Adrenal gland (tissue), 5 donors: ENCODE measurements around the gene PDZD7.

Experiments
- POLR2A ChIP-seq, 2 donors: fragments of 450-650 bp; IDR thresholded peaks; one replicate each; pipeline ENCODE4 v1.6.1; 2017; ENCODE audit warnings: antibody characterized with exemption in 2 of 2, mild to moderate bottlenecking in 2 of 2, moderate library complexity in 1 of 2
- TF ChIP-seq, protein P1 (sequence below), 6 experiments: fragments of 450-650 bp in 4 of 6; fragments of 200-600 bp in 2 of 6; sonication (generic) in 1 of 6; IDR thresholded peaks; 1 replicate in 5 of 6; 2 replicates in 1 of 6; pipeline versions ENCODE4 v1.5.1 to v1.8.0; 2016 to 2021; ENCODE audit warnings: antibody characterized with exemption in 6 of 6, mild to moderate bottlenecking in 2 of 6, moderate library complexity in 1 of 6
- donor health status: DM: no; HTN: no; CAD: no.

DNA sequence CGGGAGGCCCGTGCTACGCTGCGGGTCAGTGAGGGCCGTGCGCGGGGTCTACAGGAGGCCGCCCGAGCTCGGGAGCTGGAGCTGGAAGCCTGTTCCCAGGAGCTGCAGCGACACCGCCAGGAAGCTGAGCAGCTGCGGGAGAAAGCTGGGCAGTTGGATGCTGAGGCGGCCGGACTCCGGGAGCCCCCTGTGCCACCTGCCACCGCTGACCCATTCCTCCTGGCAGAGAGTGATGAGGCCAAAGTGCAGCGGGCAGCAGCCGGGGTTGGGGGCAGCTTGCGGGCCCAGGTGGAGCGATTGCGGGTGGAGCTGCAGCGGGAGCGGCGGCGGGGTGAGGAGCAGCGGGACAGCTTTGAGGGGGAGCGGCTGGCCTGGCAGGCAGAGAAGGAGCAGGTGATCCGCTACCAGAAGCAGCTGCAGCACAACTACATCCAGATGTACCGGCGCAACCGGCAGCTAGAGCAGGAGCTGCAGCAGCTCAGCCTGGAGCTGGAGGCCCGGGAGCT is 24.3 kb downstream of the PDZD7 start:
- TF ChIP-seq, protein P1, sequence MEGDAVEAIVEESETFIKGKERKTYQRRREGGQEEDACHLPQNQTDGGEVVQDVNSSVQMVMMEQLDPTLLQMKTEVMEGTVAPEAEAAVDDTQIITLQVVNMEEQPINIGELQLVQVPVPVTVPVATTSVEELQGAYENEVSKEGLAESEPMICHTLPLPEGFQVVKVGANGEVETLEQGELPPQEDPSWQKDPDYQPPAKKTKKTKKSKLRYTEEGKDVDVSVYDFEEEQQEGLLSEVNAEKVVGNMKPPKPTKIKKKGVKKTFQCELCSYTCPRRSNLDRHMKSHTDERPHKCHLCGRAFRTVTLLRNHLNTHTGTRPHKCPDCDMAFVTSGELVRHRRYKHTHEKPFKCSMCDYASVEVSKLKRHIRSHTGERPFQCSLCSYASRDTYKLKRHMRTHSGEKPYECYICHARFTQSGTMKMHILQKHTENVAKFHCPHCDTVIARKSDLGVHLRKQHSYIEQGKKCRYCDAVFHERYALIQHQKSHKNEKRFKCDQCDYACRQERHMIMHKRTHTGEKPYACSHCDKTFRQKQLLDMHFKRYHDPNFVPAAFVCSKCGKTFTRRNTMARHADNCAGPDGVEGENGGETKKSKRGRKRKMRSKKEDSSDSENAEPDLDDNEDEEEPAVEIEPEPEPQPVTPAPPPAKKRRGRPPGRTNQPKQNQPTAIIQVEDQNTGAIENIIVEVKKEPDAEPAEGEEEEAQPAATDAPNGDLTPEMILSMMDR (IDR thresholded peaks at IDR 0.05): no peak
- no peak for TF ChIP-seq POLR2A (IDR thresholded peaks at IDR 0.05)
